HG03108 (cell line): ENCODE data around the gene EXD3.

ENCODE experiments used
- ATAC-seq: cut with Tn5 transposase; IDR thresholded peaks from one replicate; pipeline ENCODE4 v1.9.1; 2021; ENCODE audit warnings: moderate library complexity; ENCODE audit not compliant: unreplicated experiment

EXD3 gene

DNA sequence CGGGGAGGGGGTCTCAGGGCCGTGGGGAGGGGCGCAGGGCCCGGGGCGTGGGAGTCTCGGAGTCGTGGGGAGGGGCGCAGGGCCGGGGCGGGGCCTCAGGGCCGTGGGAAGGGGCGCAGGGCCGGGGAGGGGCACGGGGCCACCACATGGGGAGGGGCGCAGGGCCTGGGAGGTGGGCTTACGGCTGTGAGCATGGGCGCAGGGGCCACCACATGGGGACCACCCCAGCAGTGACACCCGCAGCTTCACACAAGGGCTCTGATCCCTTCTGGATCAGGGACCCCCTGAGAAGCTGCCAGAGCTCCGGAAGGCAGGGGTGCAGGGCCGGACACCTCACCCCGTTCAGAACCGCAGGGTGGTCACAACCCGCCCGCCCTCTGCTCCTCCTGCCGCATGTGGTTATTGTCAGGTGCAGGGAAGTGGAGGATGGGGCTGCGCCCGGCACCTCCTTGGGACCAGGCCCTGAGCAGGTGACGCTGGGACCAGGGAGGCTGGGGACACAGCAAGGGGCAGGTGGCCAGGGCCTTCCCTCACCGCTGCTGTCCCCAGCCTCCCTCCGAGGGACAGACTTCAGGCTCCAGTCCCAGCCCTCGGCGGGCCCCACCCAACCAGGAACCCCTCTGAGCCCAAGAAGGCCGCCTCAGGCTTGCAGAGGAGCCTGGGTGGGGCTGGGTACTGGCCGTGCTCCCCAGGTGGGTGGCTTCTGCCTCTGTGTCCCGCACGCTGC, 53.7 kb downstream of the EXD3 start:
- ATAC-seq: no peak

DNA sequence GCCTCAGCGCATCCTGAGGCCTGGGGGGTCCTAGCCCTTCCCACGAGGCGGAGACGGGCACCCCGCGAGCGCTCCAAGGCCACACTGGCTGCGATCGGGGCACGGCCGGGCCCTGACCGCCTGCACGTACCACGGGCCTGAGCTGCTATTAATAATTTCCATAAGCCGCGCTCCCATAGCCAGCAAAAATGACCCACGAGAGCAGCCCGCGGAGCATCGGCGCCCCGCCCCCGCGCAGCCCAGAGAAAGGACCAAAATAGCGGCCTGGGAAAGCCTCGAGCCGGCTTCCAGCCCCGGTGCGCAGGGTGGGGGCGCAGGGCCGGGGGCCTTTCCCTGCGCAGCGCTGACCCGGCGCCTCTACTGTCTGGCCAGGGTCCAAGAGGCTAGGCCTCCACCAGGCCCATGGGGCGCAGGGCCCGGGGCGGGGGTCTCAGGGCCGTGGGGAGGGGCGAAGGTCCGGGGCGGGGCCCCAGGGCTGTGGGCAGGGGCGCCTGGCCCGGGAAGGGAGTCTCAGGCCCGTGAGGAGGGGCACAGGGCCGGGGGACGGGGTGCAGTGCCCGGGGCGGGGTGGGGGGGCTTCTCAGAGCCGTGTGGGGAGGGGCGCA, 54.4 kb downstream of the EXD3 start:
- no peak for ATAC-seq

DNA sequence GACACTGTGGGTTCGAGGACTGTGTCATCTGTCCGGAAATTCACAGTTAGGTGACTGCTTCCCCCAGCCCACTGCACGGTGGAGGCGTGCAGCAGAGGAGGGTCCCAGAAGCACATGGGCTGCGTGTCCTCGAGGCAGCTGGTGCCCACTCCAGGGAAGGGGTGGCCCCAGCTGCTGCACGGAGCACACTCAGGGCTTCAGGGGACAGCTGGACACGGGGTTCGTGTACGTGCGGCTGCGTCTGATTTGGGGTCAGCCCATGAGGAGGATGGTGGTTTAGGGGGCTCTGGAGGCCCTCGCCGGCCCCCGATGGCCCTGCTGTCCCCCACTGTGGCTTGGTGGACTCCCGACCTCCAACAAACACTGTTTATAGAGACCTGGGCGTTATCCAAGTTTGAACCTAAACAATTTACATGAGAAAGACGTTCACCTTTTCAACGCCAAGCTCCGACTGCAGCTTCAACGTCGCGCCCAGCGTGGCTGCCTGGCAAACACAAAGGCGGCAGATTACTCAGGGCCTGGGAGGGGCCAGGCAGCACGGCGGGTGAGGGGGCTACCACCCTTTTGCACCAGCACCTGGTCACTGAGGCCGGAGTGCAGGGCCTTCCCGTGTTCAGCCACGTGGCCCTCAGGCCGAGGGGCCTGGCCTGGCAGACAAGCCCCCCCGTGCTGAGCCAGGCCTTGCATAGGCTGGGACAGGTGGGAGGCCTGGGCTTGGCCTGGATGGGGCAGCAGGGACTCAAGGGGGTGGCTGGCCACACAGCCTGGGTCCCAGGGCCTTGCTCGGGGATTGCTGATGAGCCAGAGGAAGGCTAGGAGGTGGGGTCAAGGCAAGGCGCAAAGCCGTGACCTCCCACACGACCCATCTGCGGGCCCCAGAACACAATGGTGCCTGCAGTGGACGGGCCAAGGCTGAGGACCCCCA, 55.2 kb downstream of the EXD3 start:
- ATAC-seq: no peak

DNA sequence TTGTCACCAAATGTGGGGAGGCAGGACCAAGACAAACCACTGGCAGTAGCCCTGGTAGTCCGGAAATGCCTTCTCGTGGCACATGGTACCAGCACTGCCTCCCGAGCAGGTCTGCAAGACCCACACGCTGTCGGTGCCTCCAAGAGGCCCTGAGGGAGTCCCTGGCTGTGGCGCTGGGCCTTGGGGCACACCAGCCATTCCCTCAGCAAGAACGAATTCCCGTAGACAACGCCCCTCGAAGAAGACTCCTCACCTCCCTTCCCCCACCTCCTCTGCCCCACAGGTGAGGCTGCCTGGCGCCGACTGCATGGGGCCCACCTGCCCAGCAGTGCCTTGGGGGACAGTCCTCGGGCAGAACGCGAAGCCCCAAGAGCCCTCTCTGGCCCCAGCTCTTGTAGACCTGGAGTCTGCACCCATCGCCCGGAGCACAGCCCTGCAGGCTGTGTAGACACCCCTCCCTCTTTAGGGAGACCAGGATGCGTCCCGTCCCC, 56.0 kb downstream of the EXD3 start:
- ATAC-seq: no peak

DNA sequence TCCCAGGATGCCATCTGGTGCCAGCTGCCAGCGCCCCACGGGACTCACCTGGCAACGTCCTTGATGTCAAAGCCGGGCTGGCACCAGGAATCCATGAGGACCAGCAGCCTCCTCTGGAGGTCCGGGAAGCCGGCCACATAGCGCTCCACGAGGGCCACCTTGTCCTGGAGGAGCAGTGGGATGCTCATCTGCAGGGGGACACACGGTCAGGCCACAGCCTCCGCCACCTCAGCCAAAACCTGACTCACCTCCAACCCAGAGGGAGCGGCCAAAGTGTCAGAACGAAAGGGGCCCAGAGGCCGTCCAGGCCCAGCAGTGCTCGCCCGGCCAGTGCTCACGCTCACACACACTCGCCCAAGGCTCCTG, 56.5 kb downstream of the EXD3 start:
- no peak for ATAC-seq

DNA sequence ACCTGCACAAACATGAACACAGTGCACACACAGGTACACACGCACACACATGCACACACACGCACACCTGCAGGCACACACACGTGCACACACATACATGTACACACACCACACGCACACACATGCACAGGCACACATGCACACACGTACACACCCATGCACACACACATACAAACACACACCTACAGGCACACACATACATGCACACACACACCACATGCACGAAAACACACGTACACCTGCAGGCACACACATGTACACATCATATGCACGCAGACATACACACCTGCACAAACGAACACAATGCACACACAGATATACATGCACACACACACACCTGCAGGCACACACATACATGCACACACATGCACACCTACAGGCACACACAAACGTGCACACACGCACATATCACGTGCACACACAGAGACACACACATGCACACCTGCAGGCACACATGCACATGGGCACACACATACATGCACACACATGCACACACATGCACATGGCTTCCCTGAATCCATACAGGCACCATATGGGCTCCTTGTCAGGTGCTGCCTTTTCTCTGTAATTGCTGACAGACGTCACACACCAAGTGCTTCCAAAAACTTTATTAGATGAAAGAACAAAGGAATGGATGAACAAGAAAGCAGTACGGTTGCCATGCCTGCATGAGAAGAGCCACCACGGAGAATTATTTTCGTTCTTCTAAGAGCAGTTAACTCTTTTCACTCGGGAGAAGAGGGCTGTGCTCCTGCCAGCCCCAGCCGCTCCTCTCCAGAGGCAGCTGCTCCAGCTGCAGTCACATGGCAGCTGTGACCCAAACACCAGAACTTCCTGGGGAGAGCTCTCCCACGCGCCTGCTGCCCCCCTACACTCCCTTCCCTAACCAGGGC, 57.2 kb downstream of the EXD3 start:
- ATAC-seq: no peak

DNA sequence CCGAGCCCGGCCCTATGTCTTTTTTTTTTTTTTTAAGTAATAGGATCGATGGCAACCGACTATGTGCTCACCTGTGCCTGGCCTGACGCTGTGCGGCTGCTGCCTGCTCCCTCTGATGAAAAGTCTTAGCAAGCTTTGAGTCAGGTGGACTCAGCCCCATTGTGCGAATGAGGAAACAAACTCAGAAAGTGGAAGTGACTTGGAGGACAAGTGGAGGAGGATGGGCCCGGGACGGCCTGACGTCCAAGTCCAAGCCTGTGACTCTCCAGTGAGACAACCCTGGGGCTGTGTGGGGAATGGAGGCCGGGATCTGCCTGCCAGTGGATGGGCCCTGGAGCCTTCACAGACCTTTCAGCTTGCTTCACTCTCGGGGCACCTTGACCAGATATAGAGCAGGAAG, 57.9 kb downstream of the EXD3 start:
- ATAC-seq: no peak

DNA sequence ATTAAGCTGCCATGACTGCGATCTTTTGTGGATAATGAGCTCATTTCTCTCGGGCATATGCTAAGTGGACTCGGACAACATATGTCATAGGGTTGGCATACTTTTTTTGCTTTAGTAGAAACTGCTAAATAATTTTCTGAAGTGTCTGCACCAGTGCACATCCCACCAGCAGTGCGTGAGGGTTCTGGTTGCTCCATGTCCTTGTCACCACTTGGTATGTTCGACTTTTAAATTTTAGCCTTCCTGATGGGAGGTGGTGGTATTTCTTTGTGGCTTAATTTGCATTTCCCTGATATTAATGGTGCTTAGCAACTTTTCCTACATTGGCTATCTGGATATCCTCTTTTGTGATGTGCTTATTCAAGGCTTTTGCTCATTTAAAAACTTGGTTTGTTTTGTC, 63.1 kb downstream of the EXD3 start:
- ATAC-seq: no peak

DNA sequence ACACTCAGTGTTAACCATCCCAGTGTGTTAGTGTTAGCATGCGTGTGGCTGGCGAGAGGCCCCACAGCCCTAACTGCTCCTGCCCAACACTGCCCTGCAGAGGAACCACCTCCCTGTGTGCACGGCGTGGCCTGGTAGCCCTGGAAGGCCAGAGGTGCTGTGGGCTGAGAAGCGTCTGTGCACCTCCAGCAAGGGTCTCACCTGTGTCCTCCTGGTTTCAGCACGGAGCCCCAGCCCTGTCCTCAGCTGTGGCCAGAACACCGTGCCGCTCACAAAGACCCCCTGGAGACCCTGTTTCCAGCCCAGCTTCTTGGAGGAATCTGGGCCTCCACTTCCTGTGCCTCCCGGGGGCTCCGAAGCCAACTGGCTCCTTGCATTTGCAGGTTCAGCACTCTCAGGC, 64.8 kb downstream of the EXD3 start:
- no peak for ATAC-seq

DNA sequence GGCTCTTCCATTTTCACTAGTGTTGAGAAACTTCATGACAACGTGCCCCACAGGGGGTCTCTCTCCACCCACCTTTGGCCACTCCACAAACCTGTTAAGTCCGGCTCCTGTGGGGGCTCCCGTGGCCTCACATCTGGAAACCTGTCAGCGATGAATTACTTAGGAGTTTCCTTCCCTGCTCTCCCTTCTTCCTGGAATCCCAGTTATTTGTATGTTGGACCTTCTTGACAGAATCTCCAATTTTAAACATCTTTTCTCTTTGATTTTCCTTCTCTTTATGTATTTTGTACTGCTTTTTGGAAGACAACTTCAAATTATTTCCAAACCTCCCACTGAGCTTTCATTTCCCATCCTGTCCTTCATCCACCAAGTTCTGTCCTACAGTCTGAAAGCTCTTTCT, 65.8 kb downstream of the EXD3 start:
- ATAC-seq: no peak

DNA sequence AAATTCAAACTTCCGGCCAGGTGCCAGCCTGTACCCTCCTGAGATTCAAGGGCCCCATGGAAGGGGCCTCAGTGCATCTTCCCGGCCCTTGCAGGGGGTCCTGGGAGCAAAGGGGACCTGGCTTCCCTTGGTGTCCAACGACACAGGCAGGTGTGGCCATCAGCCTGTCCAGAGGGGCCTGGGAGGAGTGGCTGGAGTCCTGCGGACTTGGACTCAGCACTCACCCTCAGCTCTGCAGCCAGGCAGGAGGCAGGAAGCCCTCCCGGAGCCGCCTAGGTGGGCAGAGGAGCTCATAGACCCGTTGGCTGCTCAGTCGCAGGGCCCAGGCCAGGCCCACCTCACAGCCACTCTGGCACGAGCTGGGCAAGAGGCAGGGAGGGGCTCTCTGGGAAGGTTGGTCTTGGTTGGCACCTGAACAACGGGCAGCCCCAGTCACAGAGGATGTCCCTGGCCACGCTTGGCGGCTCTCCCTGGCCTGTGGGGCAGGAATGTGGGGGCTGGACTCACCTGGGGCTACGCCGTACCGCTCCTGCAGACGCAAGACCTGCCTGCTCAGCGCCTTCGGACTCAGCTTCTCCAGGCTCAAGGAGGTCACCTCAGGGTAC, 67.1 kb downstream of the EXD3 start:
- ATAC-seq: no peak

DNA sequence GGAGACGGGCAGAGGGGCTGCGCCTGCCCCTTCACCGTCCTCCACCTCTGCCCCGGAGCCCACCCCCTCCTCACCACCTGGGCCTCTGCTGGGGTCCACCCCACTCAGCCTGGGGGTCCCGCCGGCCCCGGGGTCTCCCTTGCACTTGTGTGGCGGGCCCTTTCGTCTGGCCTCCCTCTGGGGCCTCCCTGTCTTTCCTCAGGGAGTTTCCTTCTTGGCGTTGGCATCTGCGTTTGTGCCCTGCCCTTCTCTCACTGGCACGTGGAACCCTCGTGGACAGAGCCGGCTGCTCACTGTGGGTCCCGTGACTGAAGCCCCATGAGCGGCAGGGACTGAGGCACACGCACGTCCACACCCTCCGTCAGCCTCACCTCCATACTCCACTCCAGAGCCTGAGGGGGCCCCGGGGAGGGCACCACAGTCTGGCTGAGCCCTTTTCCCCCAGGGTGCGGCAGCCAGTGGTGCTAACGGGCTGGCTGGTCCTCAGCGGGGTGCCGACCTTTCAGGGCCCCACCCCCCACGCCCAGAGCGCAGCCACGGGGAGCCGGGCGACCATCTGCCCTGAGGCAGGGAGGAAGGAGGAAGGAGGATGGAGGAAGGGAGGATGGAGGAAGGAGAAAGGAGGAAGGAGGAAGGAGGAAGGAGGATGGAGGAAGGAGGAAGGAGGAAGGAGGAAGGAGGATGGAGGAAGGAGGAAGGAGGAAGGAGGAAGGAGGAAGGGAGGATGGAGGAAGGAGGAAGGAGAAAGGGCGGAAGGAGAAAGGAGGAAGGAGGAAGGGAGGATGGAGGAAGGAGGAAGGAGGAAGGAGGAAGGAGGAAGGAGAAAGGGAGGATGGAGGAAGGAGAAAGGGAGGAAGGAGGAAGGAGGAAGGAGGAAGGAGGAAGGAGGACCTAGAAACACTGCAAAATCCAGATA, 67.9 kb downstream of the EXD3 start:
- ATAC-seq: no peak

DNA sequence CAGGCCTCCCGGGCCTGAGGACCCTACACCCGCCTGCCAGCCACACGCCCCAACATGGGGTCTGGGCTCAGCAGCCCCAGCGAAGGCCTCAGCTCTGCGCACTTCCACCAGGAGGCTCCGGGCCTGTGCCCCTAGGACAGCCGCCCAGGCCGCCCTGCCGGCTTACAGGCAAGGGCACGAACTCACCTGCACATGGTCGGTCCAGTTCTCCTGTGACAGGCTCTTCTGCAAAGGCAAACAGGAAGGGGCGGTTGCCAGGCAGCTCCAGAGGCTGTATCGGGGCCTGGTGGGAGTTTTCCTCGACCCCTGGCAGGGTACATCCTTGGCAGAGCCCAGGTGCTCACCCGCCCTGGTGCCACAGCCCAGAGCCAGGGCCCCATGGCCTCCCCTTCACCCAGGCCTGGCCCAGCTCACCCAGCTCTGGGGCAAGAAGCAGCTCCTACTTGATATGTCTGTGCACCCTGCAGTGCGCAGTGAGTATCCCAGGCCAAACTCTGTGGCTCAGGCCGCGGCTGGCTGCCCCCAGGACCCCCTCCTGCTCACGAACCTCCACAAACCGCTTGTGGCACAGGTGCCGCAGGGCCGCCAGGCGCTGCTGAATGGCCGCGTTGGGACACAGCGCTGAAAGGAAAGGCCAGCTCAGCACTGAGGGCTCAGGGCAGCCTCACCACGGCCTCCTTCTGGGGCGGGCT, 68.7 kb downstream of the EXD3 start:
- no peak for ATAC-seq

DNA sequence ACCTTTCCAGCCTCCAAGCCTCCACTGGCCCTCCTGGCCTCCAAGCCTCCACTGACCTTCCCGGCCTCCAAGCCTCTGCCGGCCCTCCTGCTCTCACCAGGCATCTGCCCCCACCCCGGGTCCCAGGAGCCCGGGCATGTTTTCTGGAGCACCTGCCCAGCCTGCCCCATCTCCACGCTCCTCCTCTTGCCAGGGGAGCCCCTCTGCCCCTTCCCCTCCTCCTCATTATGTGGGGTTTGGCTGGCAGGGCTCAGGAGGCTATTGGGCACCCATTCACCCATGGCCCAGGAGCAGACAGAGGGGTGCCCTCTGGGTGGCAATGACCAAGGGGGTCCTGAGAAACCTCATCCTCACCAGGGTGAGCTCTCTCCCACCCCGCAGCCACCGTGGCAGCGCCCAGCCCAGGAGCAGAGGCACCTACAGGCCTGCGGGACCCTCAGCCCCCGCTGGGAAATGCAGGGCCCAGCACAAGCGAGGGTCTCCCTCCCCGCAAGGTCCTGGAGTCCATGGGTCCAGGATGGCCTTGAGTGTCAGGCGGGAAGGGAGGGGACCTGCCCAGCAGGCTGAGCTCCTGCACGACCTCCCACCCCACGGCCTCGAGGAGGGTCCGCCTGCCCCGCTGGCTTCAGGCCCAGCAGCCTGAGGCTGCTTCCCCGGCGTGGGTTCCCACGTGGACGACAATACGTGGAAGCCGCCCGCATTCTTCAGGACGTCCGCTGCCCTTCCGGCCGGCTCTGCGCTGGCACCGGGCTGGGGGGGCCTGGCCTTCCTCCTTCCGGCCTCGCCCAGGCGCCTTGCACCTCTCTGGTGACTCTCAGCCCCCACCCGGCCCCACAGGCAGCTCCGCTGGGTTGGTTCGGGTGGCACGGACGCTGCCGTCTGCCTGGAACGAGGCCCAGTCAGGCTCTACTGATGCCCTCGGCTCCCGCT, 69.5 kb downstream of the EXD3 start:
- ATAC-seq: no peak

DNA sequence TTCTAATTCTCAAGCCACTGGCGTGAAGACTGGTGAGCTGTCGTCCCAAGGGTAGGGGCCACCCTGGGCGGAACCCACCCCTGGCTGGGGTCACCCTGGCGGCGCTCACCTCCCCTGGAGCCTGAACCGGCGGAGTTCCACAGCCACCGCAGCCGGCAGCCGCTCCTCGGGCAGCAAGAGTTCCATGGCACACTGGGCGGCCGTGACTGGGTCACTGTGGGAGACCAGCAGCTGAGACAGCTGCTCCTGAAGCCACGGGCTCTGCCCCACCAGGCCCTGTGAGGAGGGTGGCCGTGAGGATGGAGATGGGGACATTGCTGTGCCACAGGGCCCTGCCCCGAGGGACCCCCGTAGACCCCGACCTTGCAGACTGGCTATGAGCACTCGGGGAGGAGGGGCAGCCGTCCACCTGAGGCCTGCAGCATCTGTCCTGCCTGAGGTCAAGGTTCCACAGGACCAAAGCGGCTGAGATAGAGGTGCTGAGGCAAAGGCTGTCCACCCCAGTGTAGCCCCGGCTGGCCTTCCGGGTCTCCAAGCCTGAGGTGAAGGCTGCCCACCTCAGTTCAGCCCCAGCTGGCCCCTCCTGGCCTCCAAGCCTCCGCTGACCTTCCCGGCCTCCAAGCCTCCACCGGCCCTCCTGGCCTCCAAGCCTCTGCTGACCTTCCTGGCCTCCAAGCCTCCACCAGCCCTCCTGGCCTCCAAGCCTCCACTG, 70.3 kb downstream of the EXD3 start:
- no peak for ATAC-seq

DNA sequence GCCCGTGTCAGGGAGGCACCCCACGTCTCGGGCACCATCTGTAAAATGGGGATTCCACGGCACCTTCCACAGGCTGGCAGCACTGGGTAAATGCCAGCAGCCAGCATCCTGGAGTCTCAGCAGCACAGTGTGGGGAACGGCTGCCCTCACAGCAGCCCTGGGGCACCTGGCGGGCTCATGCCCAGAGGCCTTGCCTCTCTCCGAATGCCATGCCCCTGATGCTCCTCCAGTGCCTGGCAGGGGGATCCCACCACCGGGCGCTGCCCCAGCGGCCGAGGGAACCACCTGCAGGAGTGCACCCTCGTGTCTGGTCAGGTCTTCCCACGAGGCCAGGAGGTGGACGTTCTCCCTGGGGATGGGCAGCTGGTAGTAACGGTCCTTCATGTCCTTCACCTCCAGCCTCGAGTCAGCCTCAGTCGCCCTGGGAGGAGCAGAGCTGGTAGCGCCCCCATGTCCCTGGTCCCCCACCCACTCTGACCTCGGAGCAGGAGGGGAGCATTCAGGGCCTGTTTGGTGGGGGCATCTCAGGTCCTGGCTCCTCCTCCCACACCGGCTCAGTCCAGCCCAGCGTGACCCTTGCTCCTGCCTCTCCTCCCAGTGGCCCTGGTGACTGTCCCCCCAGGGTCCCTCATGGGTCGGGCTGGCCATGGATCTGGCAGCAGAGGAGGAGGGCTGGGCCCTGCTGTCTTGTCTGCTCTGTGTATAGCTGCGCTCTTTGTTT, 71.0 kb downstream of the EXD3 start:
- ATAC-seq: no peak
